GM18909 (cell line): ENCODE measurements around the gene ATXN1L.
"Not testable (repeated sequence)": the region's sequence is repeated elsewhere in the genome, so short reads cannot be mapped to it uniquely, and the experiment has no call there.

ENCODE experiments used
- ATAC-seq: cut with Tn5 transposase; IDR thresholded peaks from one replicate; pipeline ENCODE4 v1.9.1; 2021; ENCODE audit warnings: mild to moderate bottlenecking; ENCODE audit not compliant: unreplicated experiment, poor library complexity

ATXN1L gene

GRCh38 chr16:71885261-71885650 is 39.5 kb downstream of the ATXN1L start:
- ATAC-seq, result no peak

GRCh38 chr16:71889147-71889546 is 43.4 kb downstream of the ATXN1L start:
- ATAC-seq, result no peak

- ATAC-seq, result no peak
Observed at GRCh38 chr16:71893888-71894228, 48.1 kb downstream of the ATXN1L start.

- peak; percentile 30 for ATAC-seq
Observed at GRCh38 chr16:71894229-71894920, 48.6 kb downstream of the ATXN1L start.

GRCh38 chr16:71894921-71895678 is 49.3 kb downstream of the ATXN1L start, which contains the start of gene IST1:
Gene IST1, plus strand, starts transcription at chr16:71895531. Its CDS starts 20,110 bp downstream, at chr16:71915641.
- peak; percentile 86 for ATAC-seq

GRCh38 chr16:71895679-71896365 is 50.0 kb downstream of the ATXN1L start:
- ATAC-seq, result peak; percentile 35

- ATAC-seq, result no peak
Observed at GRCh38 chr16:71896764-71897368, 51.1 kb downstream of the ATXN1L start.

- no peak for ATAC-seq
Observed at GRCh38 chr16:71899171-71899570, 53.4 kb downstream of the ATXN1L start.

- no peak for ATAC-seq
Observed at GRCh38 chr16:71902656-71903365, 57.0 kb downstream of the ATXN1L start.

- no peak for ATAC-seq
Observed at GRCh38 chr16:71903608-71904007, 57.8 kb downstream of the ATXN1L start.

GRCh38 chr16:71904239-71904638 is 58.5 kb downstream of the ATXN1L start:
- ATAC-seq, result no peak

- not testable (repeated sequence) for ATAC-seq
Observed at GRCh38 chr16:71905765-71906164, 60.0 kb downstream of the ATXN1L start.
